Neural cell (in vitro differentiated cells): Measurements from ENCODE around the gene PHF12. TPM values are rescaled to one million over a fixed set of nuclear protein-coding genes. Genes with fewer than 3 reads are reported as not detected.
A peak's percentile ranks its signal among the peaks of the same experiment; 100 is the strongest.
"Not testable (repeated sequence)": the region's sequence is repeated elsewhere in the genome, so short reads cannot be mapped to it uniquely, and the experiment has no call there.

Experiments
- H2AFZ ChIP-seq: fragments of 200-600, 300-800 bp; sonication (generic), shearing (Covaris generic); 2 replicates; pipeline ENCODE4 v1.6.0; 2014; ENCODE audit warnings: low read depth, mild to moderate bottlenecking, antibody characterized with exemption, low read length, moderate library complexity
- H3F3A ChIP-seq: fragments of 200-600 bp; shearing (Covaris generic); 2 replicates; pipeline ENCODE4 v1.6.1; 2016; ENCODE audit warnings: mild to moderate bottlenecking, moderate library complexity, mixed read lengths, antibody characterized with exemption, low read length; ENCODE audit not compliant: insufficient read depth, poor library complexity, severe bottlenecking
- H3K27ac ChIP-seq: fragments of 200-600, 300-800 bp; sonication (generic), shearing (Covaris generic); 2 replicates; pipeline ENCODE4 v1.5.1; 2014; ENCODE audit warnings: mild to moderate bottlenecking, low read length, moderate library complexity
- H3K27me3 ChIP-seq: fragments of 300-800, 200-600 bp; sonication (generic), shearing (Covaris generic); 2 replicates; pipeline ENCODE4 v1.6.0; 2014; ENCODE audit warnings: mild to moderate bottlenecking, low read depth, low read length, moderate library complexity; ENCODE audit not compliant: insufficient read depth
- H3K36me3 ChIP-seq: fragments of 300-800, 200-600 bp; sonication (generic), shearing (Covaris generic); 2 replicates; pipeline ENCODE4 v1.5.1; 2014; ENCODE audit warnings: mild to moderate bottlenecking, antibody characterized with exemption, low read length, moderate library complexity; ENCODE audit not compliant: insufficient read depth
- H3K4me2 ChIP-seq: fragments of 300-800, 200-600 bp; sonication (generic), shearing (Covaris generic); 2 replicates; pipeline ENCODE4 v1.6.0; 2014; ENCODE audit warnings: mild to moderate bottlenecking, low read length
- H3K4me3 ChIP-seq: fragments of 300-800, 200-600 bp; sonication (generic), shearing (Covaris generic); 2 replicates; pipeline ENCODE4 v1.5.1; 2014; ENCODE audit warnings: mild to moderate bottlenecking, low read length, moderate library complexity
- H3K79me2 ChIP-seq: fragments of 200-600 bp; shearing (Covaris generic); replicated peaks from 2 replicates; pipeline ENCODE4 v1.6.0; 2014; ENCODE audit warnings: mild to moderate bottlenecking, low read length, moderate library complexity; ENCODE audit not compliant: insufficient read depth
- H3K9ac ChIP-seq: fragments of 300-800, 200-600 bp; sonication (generic), shearing (Covaris generic); 2 replicates; pipeline ENCODE4 v1.6.1; 2016; ENCODE audit warnings: mild to moderate bottlenecking, low read length, mixed read lengths
- H3K9me2 ChIP-seq: fragments of 200-600 bp; shearing (Covaris generic); 2 replicates; pipeline ENCODE4 v1.6.1; 2016; ENCODE audit warnings: mild to moderate bottlenecking, low read length, mixed read lengths; ENCODE audit not compliant: insufficient read depth
- H3K9me3 ChIP-seq: fragments of 200-600, 300-800 bp; sonication (generic), shearing (Covaris generic); 2 replicates; pipeline ENCODE4 v1.6.1; 2016; ENCODE audit warnings: mild to moderate bottlenecking, mixed run types, low read length, moderate library complexity, mixed read lengths
- H4K20me1 ChIP-seq: fragments of 200-600 bp; shearing (Covaris generic); 2 replicates; pipeline ENCODE4 v1.6.1; 2016; ENCODE audit warnings: mild to moderate bottlenecking, mixed run types; ENCODE audit not compliant: insufficient read depth
- CTCF ChIP-seq: fragments of 450-650 bp; IDR thresholded peaks from 2 replicates; pipeline ENCODE4 v1.5.1; 2014; ENCODE audit warnings: antibody characterized with exemption, mild to moderate bottlenecking, moderate library complexity; ENCODE audit not compliant: poor library complexity, severe bottlenecking
- EP300 ChIP-seq: fragments of 450-650 bp; conservative IDR thresholded peaks from 2 replicates; pipeline ENCODE4 v1.6.1; 2014; ENCODE audit warnings: antibody characterized with exemption, mild to moderate bottlenecking, moderate library complexity; ENCODE audit not compliant: poor library complexity, severe bottlenecking
- EZH2 ChIP-seq: fragments of 200-600, 300-800 bp; shearing (Covaris generic), sonication (generic); IDR thresholded peaks from 2 replicates; pipeline ENCODE4 v1.6.1; 2014; ENCODE audit warnings: antibody characterized with exemption, low read length, borderline replicate concordance, mild to moderate bottlenecking; ENCODE audit not compliant: insufficient read depth, poor library complexity, severe bottlenecking
- MXI1 ChIP-seq: fragments of 450-650 bp; conservative IDR thresholded peaks from 2 replicates; pipeline ENCODE4 v1.6.1; 2014; ENCODE audit warnings: antibody characterized with exemption, mild to moderate bottlenecking; ENCODE audit not compliant: poor library complexity, severe bottlenecking
- POLR2AphosphoS5 ChIP-seq: IDR thresholded peaks from 2 replicates; pipeline ENCODE4 v1.6.1; 2012
- RAD21 ChIP-seq: fragments of 450-650 bp; conservative IDR thresholded peaks from 2 replicates; pipeline ENCODE4 v1.6.1; 2014; ENCODE audit warnings: antibody characterized with exemption, mild to moderate bottlenecking, moderate library complexity
- REST ChIP-seq: IDR thresholded peaks from 2 replicates; pipeline ENCODE4 v1.6.1; 2012; ENCODE audit warnings: borderline replicate concordance
- SMC3 ChIP-seq: fragments of 450-650 bp; conservative IDR thresholded peaks from 2 replicates; pipeline ENCODE4 v1.6.1; 2014; ENCODE audit warnings: antibody characterized with exemption, mild to moderate bottlenecking, moderate library complexity; ENCODE audit not compliant: poor library complexity
- TAF1 ChIP-seq: IDR thresholded peaks from 2 replicates; pipeline ENCODE4 v1.6.1; 2012; ENCODE audit warnings: low read depth
- polyA plus RNA-seq: library from polyadenylated mRNA; depleted of rRNA; stranded (reverse); fragments of >200 nt; gene quantifications from 2 replicates; pipeline ENCODE4 v1.2.3, GENCODE V29; 2014

The PHF12 gene
- polyA plus RNA-seq, 1 donor from 2014 or later: 10.4 TPM

DNA sequence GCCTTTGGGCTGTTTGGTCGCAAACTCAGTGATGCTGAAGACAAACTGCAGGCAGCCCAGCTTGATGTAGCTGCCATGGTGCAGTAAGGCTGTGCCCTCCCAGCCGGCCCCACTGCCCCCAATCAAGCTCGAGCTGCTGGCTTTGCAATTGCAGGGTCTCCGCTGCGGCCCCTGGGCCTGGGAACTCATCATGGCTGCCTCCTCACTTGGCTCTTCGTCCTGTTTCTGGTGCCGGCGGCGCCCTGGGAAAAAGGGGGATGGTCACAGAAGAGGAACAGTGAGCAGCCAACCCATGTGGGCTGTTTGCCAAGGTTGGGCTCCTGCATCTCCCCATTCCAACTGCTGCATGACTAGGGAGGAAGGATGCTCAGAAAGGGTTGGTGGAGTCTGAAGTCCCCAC lies 45.0 kb downstream of the PHF12 start (continued):
- no peak for TF ChIP-seq EZH2
- no peak for TF ChIP-seq EP300
- no peak for TF ChIP-seq TAF1

- TF ChIP-seq CTCF (no peak), TAF1 (no peak), EP300 (no peak), REST (no peak), MXI1 (no peak), RAD21 (no peak), SMC3 (no peak), POLR2AphosphoS5 (no peak), EZH2 (no peak)
- Histone ChIP-seq H4K20me1 (no peaks in the 10 kb centered on the region), H3K9me2 (no peaks in the 10 kb centered on the region), H3K9ac (no peak overlapping the region), H3K4me3 (no peak overlapping the region), H2AFZ (no peak overlapping the region), H3K27ac (no peak overlapping the region), H3K9me3 (no peaks in the 10 kb centered on the region), H3K36me3 (no peaks in the 10 kb centered on the region), H3K79me2 (peaks cover 8% of the 10 kb centered on the region), H3K27me3 (no peaks in the 10 kb centered on the region), H3K4me2 (no peak overlapping the region), H3F3A (peaks cover 2% of the 10 kb centered on the region)
These were observed 46.5 kb downstream of the PHF12 start for GRCh38 chr17:28904800-28905199.

DNA sequence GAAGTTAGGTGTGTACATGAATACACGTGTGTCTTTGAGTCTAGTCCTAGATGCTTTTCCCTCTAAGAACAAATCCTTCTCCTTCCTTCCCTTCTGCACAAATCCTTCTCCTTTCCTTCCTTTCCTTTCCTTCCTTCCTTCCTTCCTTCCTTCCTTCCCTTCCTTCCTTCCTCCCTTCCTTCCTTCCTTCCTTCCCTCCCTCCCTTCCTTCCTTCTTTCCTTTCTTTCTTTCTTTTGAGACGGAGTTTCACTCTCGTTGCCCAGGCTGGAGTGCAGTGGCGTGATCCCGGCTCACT lies 47.8 kb downstream of the PHF12 start:
- H3K36me3 ChIP-seq, H3K9me2 ChIP-seq, H3K9me3 ChIP-seq, H3F3A ChIP-seq, H3K4me2 ChIP-seq, H3K79me2 ChIP-seq, H4K20me1 ChIP-seq, H3K27me3 ChIP-seq, H2AFZ ChIP-seq: not testable (repeated sequence)
- Histone ChIP-seq H3K4me3 (peak overlapping the region; percentile 52), H3K9ac (peak overlapping the region; percentile 30), H3K27ac (peak overlapping the region; percentile 38)
